GM21786 (cell line): Measurements from ENCODE around the gene CNTN3.

Source experiments
- ATAC-seq: cut with Tn5 transposase; IDR thresholded peaks from one replicate; pipeline ENCODE4 v1.9.1; 2021; ENCODE audit not compliant: unreplicated experiment

The CNTN3 gene

GRCh38 chr3:74613060-74613459 lies 1.4 kb downstream of the CNTN3 start:
- ATAC-seq: no peak

GRCh38 chr3:74611206-74611605 lies 3.3 kb downstream of the CNTN3 start:
- no peak for ATAC-seq

GRCh38 chr3:74607803-74608202 lies 6.7 kb downstream of the CNTN3 start:
- no peak for ATAC-seq

- no peak for ATAC-seq
Measured at GRCh38 chr3:74606996-74607395, 7.5 kb downstream of the CNTN3 start.

GRCh38 chr3:74605437-74605836 lies 9.0 kb downstream of the CNTN3 start:
- no peak for ATAC-seq

GRCh38 chr3:74603292-74603691 lies 11.2 kb downstream of the CNTN3 start:
- ATAC-seq: no peak

GRCh38 chr3:74602471-74602870 lies 12.0 kb downstream of the CNTN3 start:
- no peak for ATAC-seq

- no peak for ATAC-seq
Measured at GRCh38 chr3:74601793-74602192, 12.7 kb downstream of the CNTN3 start.

- no peak for ATAC-seq
Measured at GRCh38 chr3:74599564-74599963, 14.9 kb downstream of the CNTN3 start.

GRCh38 chr3:74593152-74593551 lies 21.3 kb downstream of the CNTN3 start:
- ATAC-seq: no peak

GRCh38 chr3:74592359-74592758 lies 22.1 kb downstream of the CNTN3 start:
- no peak for ATAC-seq

GRCh38 chr3:74591946-74592345 lies 22.5 kb downstream of the CNTN3 start:
- no peak for ATAC-seq

- ATAC-seq: no peak
Measured at GRCh38 chr3:74591342-74591741, 23.1 kb downstream of the CNTN3 start.

- ATAC-seq: no peak
Measured at GRCh38 chr3:74590620-74591262, 23.7 kb downstream of the CNTN3 start.

- ATAC-seq: no peak
Measured at GRCh38 chr3:74584782-74585181, 29.7 kb downstream of the CNTN3 start.

GRCh38 chr3:74582982-74583381 lies 31.5 kb downstream of the CNTN3 start:
- no peak for ATAC-seq

- ATAC-seq: no peak
Measured at GRCh38 chr3:74575857-74576256, 38.6 kb downstream of the CNTN3 start.

- no peak for ATAC-seq
Measured at GRCh38 chr3:74571118-74571517, 43.3 kb downstream of the CNTN3 start.
